Embryonic facial prominence (tissue), 1 donor: ENCODE data around the gene TMCO4.

Experiments used
- DNase-seq: peaks from one replicate; pipeline ENCODE4 v3.0.0-alpha.2; 2016; ENCODE audit errors: extremely low spot score

Gene TMCO4

GRCh38 chr1:19749685-19750084 is 50.0 kb downstream of the TMCO4 start:
- no peak for DNase-seq

- no peak for DNase-seq
Observed at GRCh38 chr1:19747761-19748160, 52.0 kb downstream of the TMCO4 start.

- no peak for DNase-seq
Observed at GRCh38 chr1:19744886-19745285, 54.8 kb downstream of the TMCO4 start.

GRCh38 chr1:19744335-19744743 is 55.4 kb downstream of the TMCO4 start:
- DNase-seq, result no peak

- no peak for DNase-seq
Observed at GRCh38 chr1:19743793-19744192, 55.9 kb downstream of the TMCO4 start.

GRCh38 chr1:19743180-19743579 is 56.5 kb downstream of the TMCO4 start:
- DNase-seq, result no peak

- no peak for DNase-seq
Observed at GRCh38 chr1:19739628-19740027, 60.1 kb downstream of the TMCO4 start.

GRCh38 chr1:19738669-19739068 is 61.0 kb downstream of the TMCO4 start:
- no peak for DNase-seq

- no peak for DNase-seq
Observed at GRCh38 chr1:19738076-19738475, 61.6 kb downstream of the TMCO4 start.

- DNase-seq, result no peak
Observed at GRCh38 chr1:19737104-19737825, 62.5 kb downstream of the TMCO4 start.

- DNase-seq, result no peak
Observed at GRCh38 chr1:19735440-19736127, 64.1 kb downstream of the TMCO4 start.

- DNase-seq, result no peak
Observed at GRCh38 chr1:19734472-19734999, 65.2 kb downstream of the TMCO4 start.

- DNase-seq, result no peak
Observed at GRCh38 chr1:19734056-19734455, 65.7 kb downstream of the TMCO4 start.

GRCh38 chr1:19733615-19734014 is 66.1 kb downstream of the TMCO4 start:
- DNase-seq, result no peak

- no peak for DNase-seq
Observed at GRCh38 chr1:19731311-19731821, 68.3 kb downstream of the TMCO4 start.

- no peak for DNase-seq
Observed at GRCh38 chr1:19730793-19731192, 68.9 kb downstream of the TMCO4 start.

GRCh38 chr1:19730232-19730631 is 69.5 kb downstream of the TMCO4 start:
- DNase-seq, result no peak

GRCh38 chr1:19728413-19729145 is 71.1 kb downstream of the TMCO4 start:
- DNase-seq, result no peak

GRCh38 chr1:19725606-19726005 is 74.1 kb downstream of the TMCO4 start:
- DNase-seq, result no peak

- DNase-seq, result no peak
Observed at GRCh38 chr1:19723874-19724273, 75.8 kb downstream of the TMCO4 start.

GRCh38 chr1:19720973-19721372 is 78.7 kb downstream of the TMCO4 start:
- no peak for DNase-seq

GRCh38 chr1:19720174-19720573 is 79.5 kb downstream of the TMCO4 start:
- no peak for DNase-seq
